Endodermal cell (in vitro differentiated cells): ENCODE results near the gene TMEM120B. TPM values are rescaled to one million over a fixed set of nuclear protein-coding genes. Genes with fewer than 3 reads are reported as not detected.
A peak's percentile ranks its signal among the peaks of the same experiment; 100 is the strongest.
"Not testable (repeated sequence)": the region's sequence is repeated elsewhere in the genome, so short reads cannot be mapped to it uniquely, and the experiment has no call there.

ENCODE experiments used
- DNase-seq: peaks from one replicate; pipeline ENCODE4 v3.0.0-alpha.2; 2017
- H3K27ac ChIP-seq: 2 replicates; pipeline ENCODE4 v1.5.1; 2013; ENCODE audit warnings: mild to moderate bottlenecking, low read depth, low read length, moderate library complexity
- H3K27me3 ChIP-seq: 2 replicates; pipeline ENCODE4 v1.6.1; 2013; ENCODE audit warnings: mild to moderate bottlenecking, low read length, moderate library complexity; ENCODE audit not compliant: insufficient read depth, control insufficient read depth, poor library complexity, severe bottlenecking
- H3K36me3 ChIP-seq: 2 replicates; pipeline ENCODE4 v1.7.0; 2013; ENCODE audit warnings: mild to moderate bottlenecking, low read length, moderate library complexity; ENCODE audit not compliant: control insufficient read depth, insufficient read depth
- H3K4me1 ChIP-seq: one replicate; pipeline ENCODE4 v1.7.0; 2013; ENCODE audit warnings: low read length; ENCODE audit not compliant: control insufficient read depth, insufficient read depth
- H3K4me3 ChIP-seq: 2 replicates; pipeline ENCODE4 v1.5.1; 2013; ENCODE audit warnings: mild to moderate bottlenecking, low read length, moderate library complexity
- H3K9ac ChIP-seq: 2 replicates; pipeline ENCODE4 v1.6.1; 2013; ENCODE audit warnings: mild to moderate bottlenecking, low read length, moderate library complexity; ENCODE audit not compliant: poor library complexity, severe bottlenecking; ENCODE audit errors: extremely low read depth
- H3K9me3 ChIP-seq: 2 replicates; pipeline ENCODE4 v1.6.1; 2013; ENCODE audit warnings: mild to moderate bottlenecking, low read length, moderate library complexity; ENCODE audit not compliant: control insufficient read depth
- H3K27ac Mint-ChIP-seq: 2 replicates; pipeline ENCODE4 v1.8.0; 2020; ENCODE audit warnings: mixed read lengths
- H3K27me3 Mint-ChIP-seq: 2 replicates; pipeline ENCODE4 v1.8.0; 2021; ENCODE audit warnings: mild to moderate bottlenecking, mixed read lengths; ENCODE audit not compliant: insufficient read depth
- H3K36me3 Mint-ChIP-seq: 2 replicates; pipeline ENCODE4 v1.8.0; 2020; ENCODE audit warnings: low read depth, mixed read lengths
- H3K4me1 Mint-ChIP-seq: 2 replicates; pipeline ENCODE4 v1.8.0; 2020; ENCODE audit warnings: mixed read lengths
- H3K4me3 Mint-ChIP-seq: 2 replicates; pipeline ENCODE4 v1.8.0; 2020; ENCODE audit warnings: mild to moderate bottlenecking, moderate library complexity, mixed read lengths
- H3K9me3 Mint-ChIP-seq: 2 replicates; pipeline ENCODE4 v1.8.0; 2020; ENCODE audit warnings: mild to moderate bottlenecking, mixed read lengths
- WGBS, 2 experiments: methylation state at CpG; one replicate each; pipeline versions ENCODE4 v1.1.5 to v1.1.7; 2013; ENCODE audit warnings: missing lambda C conversion rate in 2 of 2, mixed read lengths in 1 of 2; ENCODE audit not compliant: insufficient coverage in 1 of 2, insufficient read length in 1 of 2; 5-methylcytosine and 5-hydroxymethylcytosine counted together
- total RNA-seq, 2 donors: library from RNA; stranded (reverse); fragmentation: NEBNext Ultra II Directional in 1 of 2; extraction: Animal tissue kit (Norgen Biotek cat#: 25700) in 1 of 2; gene quantifications; 2 replicates in 1 of 2; 3 replicates in 1 of 2; pipeline ENCODE4 v1.2.1, GENCODE V29; 2021
- TF ChIP-seq, protein P1 (sequence below): fragments of 200-600 bp; sonication (generic); conservative IDR thresholded peaks from 2 replicates; pipeline ENCODE4 v1.5.0; 2021; ENCODE audit warnings: antibody characterized with exemption, mild to moderate bottlenecking

The TMEM120B gene
- total RNA-seq, 2 donors from 2014 or later: 21.8 to 25.3 TPM

DNA sequence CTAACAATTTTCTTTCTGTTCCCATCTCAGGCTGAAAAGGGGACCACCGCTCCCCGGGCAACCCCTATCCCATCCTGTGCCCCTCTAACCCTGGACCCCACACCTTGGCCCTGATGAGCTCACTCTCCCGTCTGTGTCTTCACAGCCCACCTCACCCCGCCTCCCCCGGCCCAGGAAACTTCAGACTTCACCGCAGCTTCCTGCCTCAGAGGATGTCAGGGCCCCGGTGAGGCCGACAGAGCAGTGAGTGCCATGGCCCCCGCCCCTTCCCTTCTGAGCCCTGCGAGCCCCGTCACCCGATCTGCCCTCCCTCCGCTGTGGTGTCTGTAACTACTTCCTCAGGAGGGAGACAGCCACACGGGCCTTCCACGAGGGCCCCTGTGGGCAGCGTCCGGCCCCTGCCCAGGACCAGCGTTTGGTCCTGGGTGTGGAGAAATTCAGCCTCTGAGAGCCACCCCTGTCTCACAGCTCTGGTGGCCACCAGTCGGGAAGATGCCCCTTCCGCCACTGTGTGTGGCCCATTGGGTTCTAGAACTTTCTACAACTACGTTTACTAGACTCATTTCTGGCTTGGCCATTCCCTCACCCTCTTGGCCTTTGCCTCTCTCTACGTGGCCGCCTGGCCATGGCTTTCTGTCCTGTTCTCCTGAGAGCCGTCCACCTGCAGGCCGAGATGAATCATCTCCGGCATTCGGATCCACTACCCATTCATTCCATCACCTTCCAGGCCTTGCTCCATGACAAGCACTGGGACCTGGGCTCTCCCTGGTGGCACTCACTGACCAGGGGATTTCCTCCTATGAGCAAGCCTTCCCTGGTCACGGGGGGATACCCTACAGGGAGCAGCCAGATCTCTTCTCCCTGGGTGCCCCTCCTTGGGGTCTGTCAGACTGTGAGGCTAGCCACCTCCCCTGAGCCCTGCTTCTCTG lies 77.5 kb downstream of the TMEM120B start:
- Mint-ChIP-seq H3K4me3 (no peak overlapping the region), H3K36me3 (peaks cover 16% of the 10 kb centered on the region), H3K27me3 (peaks cover 1% of the 10 kb centered on the region), H3K9me3 (no peaks in the 10 kb centered on the region), H3K27ac (peak overlapping the region; percentile 35), H3K4me1 (peaks cover 18% of the 10 kb centered on the region)
- Histone ChIP-seq H3K9me3 (no peaks in the 10 kb centered on the region), H3K36me3 (peaks cover 1% of the 10 kb centered on the region), H3K4me1 (peaks cover 14% of the 10 kb centered on the region), H3K4me3 (no peak overlapping the region), H3K9ac (no peak overlapping the region), H3K27me3 (no peaks in the 10 kb centered on the region), H3K27ac (no peak overlapping the region)
- TF ChIP-seq, protein P1, sequence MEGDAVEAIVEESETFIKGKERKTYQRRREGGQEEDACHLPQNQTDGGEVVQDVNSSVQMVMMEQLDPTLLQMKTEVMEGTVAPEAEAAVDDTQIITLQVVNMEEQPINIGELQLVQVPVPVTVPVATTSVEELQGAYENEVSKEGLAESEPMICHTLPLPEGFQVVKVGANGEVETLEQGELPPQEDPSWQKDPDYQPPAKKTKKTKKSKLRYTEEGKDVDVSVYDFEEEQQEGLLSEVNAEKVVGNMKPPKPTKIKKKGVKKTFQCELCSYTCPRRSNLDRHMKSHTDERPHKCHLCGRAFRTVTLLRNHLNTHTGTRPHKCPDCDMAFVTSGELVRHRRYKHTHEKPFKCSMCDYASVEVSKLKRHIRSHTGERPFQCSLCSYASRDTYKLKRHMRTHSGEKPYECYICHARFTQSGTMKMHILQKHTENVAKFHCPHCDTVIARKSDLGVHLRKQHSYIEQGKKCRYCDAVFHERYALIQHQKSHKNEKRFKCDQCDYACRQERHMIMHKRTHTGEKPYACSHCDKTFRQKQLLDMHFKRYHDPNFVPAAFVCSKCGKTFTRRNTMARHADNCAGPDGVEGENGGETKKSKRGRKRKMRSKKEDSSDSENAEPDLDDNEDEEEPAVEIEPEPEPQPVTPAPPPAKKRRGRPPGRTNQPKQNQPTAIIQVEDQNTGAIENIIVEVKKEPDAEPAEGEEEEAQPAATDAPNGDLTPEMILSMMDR: no peak
- 84 to 88% methylated on average over 19 to 28 of the region's 28 CpGs for WGBS, 2 experiments
- DNase-seq: no peak

DNA sequence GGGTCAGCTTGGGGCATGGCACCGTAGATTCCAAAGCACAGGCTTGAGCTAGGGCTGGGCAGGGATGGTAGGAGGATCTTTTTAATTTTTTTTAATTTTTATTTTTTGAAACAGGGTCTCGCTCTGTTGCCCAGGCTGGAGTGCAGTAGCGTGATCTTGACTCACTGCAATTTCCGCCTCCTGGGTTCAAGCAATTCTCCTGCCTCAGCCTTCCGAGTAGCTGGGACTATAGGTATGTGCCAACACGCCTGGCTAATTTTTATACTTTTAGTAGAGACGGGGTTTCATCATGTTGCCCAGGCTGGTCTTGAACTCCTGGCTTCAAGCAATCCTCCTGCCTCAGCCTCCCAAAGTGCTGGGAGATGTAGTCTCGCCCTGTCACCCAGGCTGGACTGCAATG lies 78.2 kb downstream of the TMEM120B start:
- not testable (repeated sequence) for DNase-seq, H3K27me3 Mint-ChIP-seq, H3K27me3 ChIP-seq, H3K9ac ChIP-seq, H3K36me3 ChIP-seq, H3K9me3 Mint-ChIP-seq, H3K4me3 Mint-ChIP-seq, H3K4me3 ChIP-seq, H3K27ac ChIP-seq, H3K9me3 ChIP-seq, H3K27ac Mint-ChIP-seq
- WGBS, 2 experiments: 94 to 95% methylated on average over 6 to 8 of the region's 8 CpGs
- peaks cover 22% of the 10 kb centered on the region for H3K4me1 Mint-ChIP-seq
- H3K4me1 ChIP-seq: peaks cover 14% of the 10 kb centered on the region
- H3K36me3 Mint-ChIP-seq: peaks cover 17% of the 10 kb centered on the region

DNA sequence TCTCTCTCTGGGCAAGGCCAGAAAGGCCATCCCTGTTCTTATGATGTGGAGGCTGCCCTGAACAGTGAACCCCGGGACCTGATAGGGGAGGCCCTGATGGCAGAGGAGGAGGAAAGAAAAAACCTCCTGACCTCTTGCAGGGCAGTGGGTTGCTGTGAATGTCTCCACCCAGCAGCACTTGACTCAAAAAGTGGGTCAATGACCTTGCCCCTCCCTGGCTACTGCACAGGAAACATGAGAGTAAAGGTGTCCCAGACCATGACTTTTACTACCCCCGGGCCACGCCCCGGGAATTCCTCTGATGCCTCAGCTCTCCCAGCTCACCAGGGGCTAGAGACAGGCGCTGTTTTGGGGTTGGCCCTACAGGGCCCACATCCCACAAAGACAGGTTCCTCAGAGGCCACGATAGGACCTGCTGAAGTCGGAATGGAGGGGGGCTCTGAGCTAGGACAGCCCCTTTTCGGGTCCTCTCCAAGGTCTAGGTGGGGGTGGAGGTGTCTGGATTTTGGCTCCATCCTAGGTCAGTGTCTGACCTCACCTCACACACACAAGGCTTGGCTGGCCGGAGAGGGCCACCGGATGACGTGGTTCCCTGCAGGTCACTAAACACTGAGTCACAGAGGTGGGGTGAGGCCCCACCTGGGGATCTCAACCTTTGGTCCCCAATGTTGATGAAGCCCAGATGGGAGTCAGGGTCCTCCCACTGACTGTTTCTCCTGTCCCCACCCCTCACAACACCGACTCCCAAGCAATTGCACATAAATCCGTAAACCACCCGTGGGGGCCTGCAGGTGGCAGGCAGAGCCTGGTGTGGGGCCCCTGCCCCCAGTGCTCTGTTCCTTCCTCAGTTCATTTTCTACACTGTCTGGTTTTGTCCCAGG lies 79.4 kb downstream of the TMEM120B start:
- 92% methylated on average over 6 to 14 of the region's 14 CpGs for WGBS, 2 experiments
- H3K4me3 ChIP-seq: peak overlapping the region; percentile 81
- no peak overlapping the region for H3K9ac ChIP-seq

More for the DNA sequence above, 79.4 kb downstream of the TMEM120B start:
- DNase-seq: no peak
- H3K4me3 Mint-ChIP-seq: peak overlapping the region; percentile 53
- H3K27ac Mint-ChIP-seq: no peak overlapping the region
- H3K4me1 Mint-ChIP-seq: peaks cover 22% of the 10 kb centered on the region
- Histone ChIP-seq H3K27me3 (no peaks in the 10 kb centered on the region), H3K27ac (no peak overlapping the region), H3K36me3 (peaks cover 11% of the 10 kb centered on the region), H3K4me1 (peaks cover 17% of the 10 kb centered on the region), H3K9me3 (no peaks in the 10 kb centered on the region)
- TF ChIP-seq, protein P1: no peak
- H3K36me3 Mint-ChIP-seq: peaks cover 14% of the 10 kb centered on the region
- H3K27me3 Mint-ChIP-seq: peaks cover 1% of the 10 kb centered on the region
- no peaks in the 10 kb centered on the region for H3K9me3 Mint-ChIP-seq
